HTERT RPE-1 (cell line): ENCODE results near the gene PCDHB16.
"Not testable (repeated sequence)": the region's sequence is repeated elsewhere in the genome, so short reads cannot be mapped to it uniquely, and the experiment has no call there.

Source experiments
- in situ Hi-C: fragments of 300-500 bp; cut with MboI; formaldehyde crosslinking; loops from 4 replicates; pipeline ENCODE4 v1.14.3; 2020; ENCODE audit warnings: low sequenced_read_pairs

PCDHB16 gene

GRCh38 chr5:141180313-141180712 is 1.9 kb upstream of the PCDHB16 start:
- in situ Hi-C loops: no loop called here

GRCh38 chr5:141184117-141184855 is 2.1 kb downstream of the PCDHB16 start:
- in situ Hi-C loops: not testable (repeated sequence)

GRCh38 chr5:141186897-141187512 is 4.8 kb downstream of the PCDHB16 start, which contains the start of gene PCDHB9:
PCDHB9 (plus strand) TSS chr5:141187161; CDS start chr5:141187319, 158 bp downstream.
- in situ Hi-C loops: no loop called here

GRCh38 chr5:141188682-141189081 is 6.5 kb downstream of the PCDHB16 start:
- in situ Hi-C loops: not testable (repeated sequence)

GRCh38 chr5:141189131-141189530 is 6.9 kb downstream of the PCDHB16 start:
- in situ Hi-C loops: not testable (repeated sequence)

GRCh38 chr5:141192110-141192725 is 10.0 kb downstream of the PCDHB16 start, which contains the start of gene PCDHB10:
PCDHB10 (plus strand) TSS chr5:141192353; CDS start chr5:141192553, 200 bp downstream.
- in situ Hi-C loops: no loop called here

GRCh38 chr5:141194332-141194731 is 12.1 kb downstream of the PCDHB16 start:
- in situ Hi-C loops: not testable (repeated sequence)

- in situ Hi-C loops: no loop called here
Measured at GRCh38 chr5:141196363-141196762, 14.2 kb downstream of the PCDHB16 start.

- in situ Hi-C loops: no loop called here
Measured at GRCh38 chr5:141199359-141200235, 17.4 kb downstream of the PCDHB16 start, which contains the start of gene PCDHB11. PCDHB11 (plus strand) TSS chr5:141199627; CDS start chr5:141199775, 148 bp downstream.

- in situ Hi-C loops: not testable (repeated sequence)
Measured at GRCh38 chr5:141201126-141201525, 18.9 kb downstream of the PCDHB16 start.

GRCh38 chr5:141201646-141202045 is 19.5 kb downstream of the PCDHB16 start:
- in situ Hi-C loops: not testable (repeated sequence)

GRCh38 chr5:141208478-141208877 is 26.3 kb downstream of the PCDHB16 start, which contains the start of gene PCDHB12:
PCDHB12 (plus strand) TSS chr5:141208719; CDS start chr5:141208908, 189 bp downstream.
- in situ Hi-C loops: no loop called here

- in situ Hi-C loops: not testable (repeated sequence)
Measured at GRCh38 chr5:141210281-141210680, 28.1 kb downstream of the PCDHB16 start.

- in situ Hi-C loops: not testable (repeated sequence)
Measured at GRCh38 chr5:141210849-141211248, 28.7 kb downstream of the PCDHB16 start.

GRCh38 chr5:141213656-141214339 is 31.6 kb downstream of the PCDHB16 start, which contains the start of gene PCDHB13:
PCDHB13 (plus strand) TSS chr5:141213919; CDS start chr5:141214124, 205 bp downstream.
- in situ Hi-C loops: not testable (repeated sequence)

- in situ Hi-C loops: not testable (repeated sequence)
Measured at GRCh38 chr5:141214583-141214982, 32.4 kb downstream of the PCDHB16 start.

- in situ Hi-C loops: not testable (repeated sequence)
Measured at GRCh38 chr5:141215504-141215903, 33.3 kb downstream of the PCDHB16 start.

GRCh38 chr5:141216035-141216434 is 33.8 kb downstream of the PCDHB16 start:
- in situ Hi-C loops: not testable (repeated sequence)

- in situ Hi-C loops: no loop called here
Measured at GRCh38 chr5:141223112-141223783, 41.1 kb downstream of the PCDHB16 start, which contains the start of gene PCDHB14. PCDHB14 (plus strand) TSS chr5:141223343; CDS start chr5:141223506, 163 bp downstream.
